Ovary (tissue), 3 donors: ENCODE results near the gene DENND6A.

Experiments
- CTCF ChIP-seq, 3 donors: fragments of 450-650 bp in 2 of 3; fragments of 200-600 bp in 1 of 3; IDR thresholded peaks; one replicate each; pipeline versions ENCODE4 v1.5.1 to v1.8.0; 2016 to 2022; ENCODE audit warnings: antibody characterized with exemption in 3 of 3, mild to moderate bottlenecking in 1 of 3
- EP300 ChIP-seq: sonication (generic); formaldehyde crosslinking; IDR thresholded peaks from one replicate; pipeline ENCODE4 v1.6.1; 2017; ENCODE audit warnings: antibody characterized with exemption
- POLR2A ChIP-seq: fragments of 450-650 bp; IDR thresholded peaks from one replicate; pipeline ENCODE4 v1.6.1; 2017; ENCODE audit warnings: antibody characterized with exemption, mild to moderate bottlenecking, moderate library complexity
- donor health status: DM: no; HTN: no; CAD: no.

GRCh38 chr3:57594576-57594975 is 98.3 kb downstream of the DENND6A start:
- no peak for TF ChIP-seq CTCF (IDR thresholded peaks at IDR 0.05)
- TF ChIP-seq POLR2A: no peak
- no peak for TF ChIP-seq EP300
